ENCODE measurements around the gene NPAS3.

- no peak for TF ChIP-seq EZH2 (IDR thresholded peaks at IDR 0.05; ENCODE audit: low read length, unreplicated experiment)
- TF ChIP-seq CTCF (conservative IDR thresholded peaks at IDR 0.05; ENCODE audit: low read depth, low read length): no peak
Observed at GRCh38 chr14:33331176-33331949, 392.7 kb downstream of the NPAS3 start.

Data from PC-3 (cell line).